ENCODE data around the gene TXNL1. TPM values are rescaled to one million over a fixed set of nuclear protein-coding genes. Genes with fewer than 3 reads are reported as not detected.

The TXNL1 gene
- total RNA-seq, 1 donor from 2014 or later = 77.0 TPM

- no peaks in the 10 kb centered on the region for H3K36me3 ChIP-seq (ENCODE audit: insufficient read depth, low read length)
- H3K9ac ChIP-seq (ENCODE audit: low read length) = no peak overlapping the region
- Mint-ChIP-seq H3K4me3 (ENCODE audit: unreplicated experiment) (peak overlapping the region; percentile 95), H3K27ac (ENCODE audit: unreplicated experiment) (no peak overlapping the region), H3K27me3 (ENCODE audit: low read depth, unreplicated experiment) (no peaks in the 10 kb centered on the region), H3K36me3 (ENCODE audit: low read depth, unreplicated experiment) (no peaks in the 10 kb centered on the region), H3K9me3 (ENCODE audit: unreplicated experiment) (no peaks in the 10 kb centered on the region), H3K4me1 (ENCODE audit: low read depth, unreplicated experiment) (peaks cover 2% of the 10 kb centered on the region)
- no peak overlapping the region for H3K27ac ChIP-seq (ENCODE audit: low read depth, low read length)
- H3K4me3 ChIP-seq (ENCODE audit: insufficient read depth, low read depth, low read length) = no peak overlapping the region
- DNase-seq (ENCODE audit: low read depth) (no peak), FAIRE-seq (no peak)
- peaks cover 5% of the 10 kb centered on the region for H3K4me1 ChIP-seq (ENCODE audit: insufficient read depth, low read length)
- TF ChIP-seq EZH2 (IDR thresholded peaks at IDR 0.05; ENCODE audit: insufficient read depth, low read length) (no peak), CTCF (IDR thresholded peaks at IDR 0.05; ENCODE audit: insufficient read depth, low read depth, low read length) (no peak)
- no peaks in the 10 kb centered on the region for H3K9me3 ChIP-seq (ENCODE audit: insufficient read depth, low read depth, low read length)
- H3K27me3 ChIP-seq (ENCODE audit: insufficient read depth, low read length) = no peaks in the 10 kb centered on the region
- H4K20me1 ChIP-seq (ENCODE audit: insufficient read depth, low read length) = no peaks in the 10 kb centered on the region
- peak overlapping the region; percentile 3 for H2AFZ ChIP-seq (ENCODE audit: low read depth, low read length)
- peaks cover 35% of the 10 kb centered on the region for H3K79me2 ChIP-seq (ENCODE audit: insufficient read depth, low read length)
- no peak overlapping the region for H3K4me2 ChIP-seq (ENCODE audit: low read length)
Observed at GRCh38 chr18:56649996-56650395, 11.6 kb upstream of the TXNL1 start.

- Histone ChIP-seq H3K4me3 (ENCODE audit: insufficient read depth, low read depth, low read length) (no peak overlapping the region), H3K36me3 (ENCODE audit: insufficient read depth, low read length) (no peaks in the 10 kb centered on the region), H3K27me3 (ENCODE audit: insufficient read depth, low read length) (no peaks in the 10 kb centered on the region), H3K9me3 (ENCODE audit: insufficient read depth, low read depth, low read length) (no peaks in the 10 kb centered on the region), H3K4me1 (ENCODE audit: insufficient read depth, low read length) (peaks cover 5% of the 10 kb centered on the region), H3K9ac (ENCODE audit: low read length) (no peak overlapping the region), H3K4me2 (ENCODE audit: low read length) (no peak overlapping the region), H4K20me1 (ENCODE audit: insufficient read depth, low read length) (no peaks in the 10 kb centered on the region), H3K27ac (ENCODE audit: low read depth, low read length) (no peak overlapping the region), H3K79me2 (ENCODE audit: insufficient read depth, low read length) (peaks cover 19% of the 10 kb centered on the region), H2AFZ (ENCODE audit: low read depth, low read length) (no peak overlapping the region)
- DNase-seq (ENCODE audit: low read depth) (no peak), FAIRE-seq (no peak)
- no peaks in the 10 kb centered on the region for H3K36me3 Mint-ChIP-seq (ENCODE audit: low read depth, unreplicated experiment)
- no peak overlapping the region for H3K27ac Mint-ChIP-seq (ENCODE audit: unreplicated experiment)
- TF ChIP-seq EZH2 (IDR thresholded peaks at IDR 0.05; ENCODE audit: insufficient read depth, low read length) (no peak), CTCF (IDR thresholded peaks at IDR 0.05; ENCODE audit: insufficient read depth, low read depth, low read length) (no peak)
- no peak overlapping the region for H3K4me3 Mint-ChIP-seq (ENCODE audit: unreplicated experiment)
- H3K9me3 Mint-ChIP-seq (ENCODE audit: unreplicated experiment) = no peaks in the 10 kb centered on the region
- H3K27me3 Mint-ChIP-seq (ENCODE audit: low read depth, unreplicated experiment) = no peaks in the 10 kb centered on the region
- peaks cover 2% of the 10 kb centered on the region for H3K4me1 Mint-ChIP-seq (ENCODE audit: low read depth, unreplicated experiment)
Observed at GRCh38 chr18:56647951-56648893, 9.8 kb upstream of the TXNL1 start.

- Mint-ChIP-seq H3K4me3 (ENCODE audit: unreplicated experiment) (no peak overlapping the region), H3K36me3 (ENCODE audit: low read depth, unreplicated experiment) (peaks cover 2% of the 10 kb centered on the region), H3K4me1 (ENCODE audit: low read depth, unreplicated experiment) (peaks cover 2% of the 10 kb centered on the region), H3K27ac (ENCODE audit: unreplicated experiment) (no peak overlapping the region), H3K27me3 (ENCODE audit: low read depth, unreplicated experiment) (no peaks in the 10 kb centered on the region), H3K9me3 (ENCODE audit: unreplicated experiment) (no peaks in the 10 kb centered on the region)
- Histone ChIP-seq H3K27me3 (ENCODE audit: insufficient read depth, low read length) (no peaks in the 10 kb centered on the region), H3K36me3 (ENCODE audit: insufficient read depth, low read length) (no peaks in the 10 kb centered on the region), H2AFZ (ENCODE audit: low read depth, low read length) (no peak overlapping the region), H3K79me2 (ENCODE audit: insufficient read depth, low read length) (peaks cover 8% of the 10 kb centered on the region), H3K9me3 (ENCODE audit: insufficient read depth, low read depth, low read length) (no peaks in the 10 kb centered on the region), H3K27ac (ENCODE audit: low read depth, low read length) (no peak overlapping the region), H3K4me1 (ENCODE audit: insufficient read depth, low read length) (peaks cover 6% of the 10 kb centered on the region), H3K4me3 (ENCODE audit: insufficient read depth, low read depth, low read length) (no peak overlapping the region), H4K20me1 (ENCODE audit: insufficient read depth, low read length) (no peaks in the 10 kb centered on the region), H3K9ac (ENCODE audit: low read length) (no peak overlapping the region), H3K4me2 (ENCODE audit: low read length) (no peak overlapping the region)
- TF ChIP-seq CTCF (IDR thresholded peaks at IDR 0.05; ENCODE audit: insufficient read depth, low read depth, low read length) (no peak), EZH2 (IDR thresholded peaks at IDR 0.05; ENCODE audit: insufficient read depth, low read length) (no peak)
- FAIRE-seq (no peak), DNase-seq (ENCODE audit: low read depth) (no peak)
Observed at GRCh38 chr18:56647071-56647470, 8.7 kb upstream of the TXNL1 start.

All from astrocyte (in vitro differentiated cells and primary cell).